BLaER1 treated with 17β-estradiol and CSF1 and Interleukin-3, amounts not matched to agents 10 nM and 100 nM (cell line): ENCODE measurements around the gene TTC33.

Source experiments
- H3K27ac ChIP-seq, 11 experiments: shearing (Covaris generic); formaldehyde crosslinking; 2 replicates each; pipeline ENCODE4 v1.8.1; 2022
- H3K27me3 ChIP-seq, 11 experiments: shearing (Covaris generic); formaldehyde crosslinking; 2 replicates each; pipeline ENCODE4 v1.8.1; 2022
- H3K36me3 ChIP-seq, 11 experiments: shearing (Covaris generic); formaldehyde crosslinking; 2 replicates each; pipeline ENCODE4 v1.8.1; 2022
- H3K4me1 ChIP-seq, 10 experiments: shearing (Covaris generic); formaldehyde crosslinking; 2 replicates each; pipeline ENCODE4 v1.8.1; 2022
- H3K4me2 ChIP-seq, 11 experiments: shearing (Covaris generic); formaldehyde crosslinking; 2 replicates each; pipeline ENCODE4 v1.8.1; 2022
- H3K4me3 ChIP-seq, 10 experiments: shearing (Covaris generic); formaldehyde crosslinking; 2 replicates each; pipeline ENCODE4 v1.8.1; 2022
- H3K9ac ChIP-seq, 11 experiments: shearing (Covaris generic); formaldehyde crosslinking; 2 replicates each; pipeline ENCODE4 v1.8.1; 2022
- H3K9me3 ChIP-seq, 11 experiments: shearing (Covaris generic); formaldehyde crosslinking; replicated peaks in 1 of 11; 2 replicates each; pipeline ENCODE4 v1.8.1; 2022
- H4K20me1 ChIP-seq, 11 experiments: shearing (Covaris generic); formaldehyde crosslinking; 2 replicates each; pipeline ENCODE4 v1.8.1; 2022
- Cebpa-rat ChIP-seq, 11 experiments: shearing (Covaris generic); IDR thresholded peaks; 2 replicates each; pipeline ENCODE4 v1.8.1; 2022

TTC33 gene

DNA sequence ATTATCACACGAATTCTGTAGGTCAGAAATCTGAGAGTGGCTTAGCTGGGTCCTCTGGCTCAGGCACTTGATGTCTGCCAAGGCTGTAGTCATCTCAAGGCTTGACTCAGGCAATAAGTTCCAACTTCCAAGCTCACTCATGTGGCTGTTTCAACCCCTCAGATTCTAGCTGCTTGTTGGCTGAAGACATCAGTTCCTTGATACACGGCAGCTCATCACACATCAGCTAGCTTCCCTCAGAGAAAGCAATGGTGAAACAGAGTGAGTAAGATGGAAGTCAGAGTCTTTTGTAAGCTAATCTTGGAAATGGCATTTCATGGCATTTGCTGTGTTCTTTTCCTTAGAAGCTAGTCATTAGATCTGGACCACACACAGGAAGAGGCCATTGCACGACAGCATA is 280.2 kb downstream of the TTC33 start:
- Histone ChIP-seq H4K20me1 (no peaks in the 10 kb centered on the region), H3K9ac (no peak overlapping the region), H3K4me1 (peaks cover 0 to 6% (median 0%) of the 10 kb centered on the region in 10 experiments; a peak in 2 of 20 replicates), H3K27ac (no peak overlapping the region), H3K9me3 (peaks cover 9 to 32% (median 16%) of the 10 kb centered on the region in 11 experiments; a peak in 19 of 22 replicates), H3K36me3 (no peaks in the 10 kb centered on the region), H3K27me3 (no peaks in the 10 kb centered on the region), H3K4me2 (no peak overlapping the region), H3K4me3 (no peak overlapping the region)
- no peak for TF ChIP-seq Cebpa-rat (IDR thresholded peaks at IDR 0.05)

DNA sequence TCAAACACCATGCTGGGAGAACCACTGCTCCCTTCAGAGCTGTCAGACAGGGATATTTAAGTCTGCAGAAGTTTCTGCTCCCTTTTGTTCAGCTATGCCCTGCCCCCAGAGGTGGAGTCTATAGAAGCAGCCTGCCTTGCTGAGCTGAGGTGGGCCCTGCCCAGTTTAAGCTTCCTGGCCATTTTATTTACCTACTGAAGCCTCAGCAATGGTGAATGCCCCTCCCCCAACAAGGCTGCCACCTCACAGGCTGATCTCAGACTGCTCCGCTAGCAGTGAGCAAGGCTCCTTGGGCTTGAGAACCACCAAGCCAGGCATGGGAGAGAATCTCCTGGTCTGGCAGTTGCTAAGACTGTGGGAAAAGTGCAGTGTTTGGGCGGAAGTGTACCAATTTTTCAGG is 281.5 kb downstream of the TTC33 start:
- no peak overlapping the region for H3K9ac ChIP-seq
- H3K36me3 ChIP-seq = no peaks in the 10 kb centered on the region
- no peaks in the 10 kb centered on the region for H4K20me1 ChIP-seq
- H3K4me3 ChIP-seq = no peak overlapping the region
- H3K4me1 ChIP-seq = peaks cover 0 to 6% (median 0%) of the 10 kb centered on the region in 10 experiments; a peak in 2 of 20 replicates
- H3K27me3 ChIP-seq = no peaks in the 10 kb centered on the region
- H3K27ac ChIP-seq = no peak overlapping the region
- H3K4me2 ChIP-seq = no peak overlapping the region
- no peak for TF ChIP-seq Cebpa-rat (IDR thresholded peaks at IDR 0.05)
- peaks cover 9 to 32% (median 16%) of the 10 kb centered on the region in 11 experiments; a peak in 19 of 22 replicates for H3K9me3 ChIP-seq

DNA sequence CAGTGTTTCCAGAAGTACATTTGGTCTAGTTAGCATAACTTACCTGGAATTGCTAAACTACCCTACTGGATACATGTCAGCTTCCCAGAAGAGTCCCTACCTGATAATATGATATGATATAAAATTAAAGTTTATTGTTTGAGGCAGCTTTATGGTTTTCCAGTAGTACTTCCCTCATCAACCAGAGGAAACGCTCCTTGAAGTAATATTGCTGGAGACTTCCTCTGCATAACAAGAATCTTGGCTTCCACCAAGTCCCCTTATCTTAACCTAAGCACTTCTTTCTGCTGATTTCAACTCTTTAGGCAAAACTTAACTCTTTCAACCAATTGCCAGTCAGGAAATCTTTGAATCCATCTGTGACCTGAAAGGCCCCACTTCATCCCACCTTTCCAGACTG is 290.3 kb downstream of the TTC33 start:
- no peaks in the 10 kb centered on the region for H4K20me1 ChIP-seq
- H3K9ac ChIP-seq = no peak overlapping the region
- H3K4me3 ChIP-seq = no peak overlapping the region
- H3K9me3 ChIP-seq = peaks cover 0 to 14% (median 7%) of the 10 kb centered on the region in 11 experiments; a peak in 13 of 22 replicates
- no peak overlapping the region for H3K27ac ChIP-seq
- H3K4me1 ChIP-seq = peaks cover 0 to 26% (median 0%) of the 10 kb centered on the region in 10 experiments; a peak in 5 of 20 replicates
- no peaks in the 10 kb centered on the region for H3K27me3 ChIP-seq
- no peak for TF ChIP-seq Cebpa-rat (IDR thresholded peaks at IDR 0.05)
- H3K4me2 ChIP-seq = peak overlapping the region in 2 of 11 experiments; percentile 15 to 44; a peak in 3 of 22 replicates
- H3K36me3 ChIP-seq = no peaks in the 10 kb centered on the region

DNA sequence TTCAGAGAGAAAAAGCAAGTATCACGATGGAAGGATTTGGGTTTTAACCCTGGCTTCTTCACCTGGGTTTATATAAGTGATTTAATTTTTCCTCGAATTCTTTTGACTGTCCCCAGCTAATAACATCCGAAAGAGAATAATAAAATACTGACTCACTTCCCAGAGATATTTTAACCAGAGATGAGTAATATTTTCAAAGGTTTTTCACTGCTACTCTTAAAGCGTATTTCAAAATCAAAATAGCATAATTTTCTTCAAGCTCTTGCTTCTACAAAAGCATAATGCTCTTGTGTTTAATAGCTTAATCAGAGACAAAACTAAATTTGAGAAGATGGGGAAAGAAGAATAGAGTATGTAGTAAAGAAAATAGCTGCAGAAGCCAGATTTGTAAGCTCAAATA is 291.2 kb downstream of the TTC33 start:
- no peaks in the 10 kb centered on the region for H3K27me3 ChIP-seq
- H3K27ac ChIP-seq = no peak overlapping the region
- H4K20me1 ChIP-seq = no peaks in the 10 kb centered on the region
- no peak overlapping the region for H3K4me2 ChIP-seq
- H3K9ac ChIP-seq = no peak overlapping the region
- H3K4me1 ChIP-seq = peaks cover 0 to 26% (median 0%) of the 10 kb centered on the region in 10 experiments; a peak in 5 of 20 replicates
- peaks cover 8 to 20% (median 15%) of the 10 kb centered on the region in 11 experiments for H3K9me3 ChIP-seq
- no peak for TF ChIP-seq Cebpa-rat (IDR thresholded peaks at IDR 0.05)
- H3K4me3 ChIP-seq = no peak overlapping the region
- no peaks in the 10 kb centered on the region for H3K36me3 ChIP-seq
